H9 (cell line): ENCODE measurements around the gene ITPKA. TPM values are rescaled to one million over a fixed set of nuclear protein-coding genes. Genes with fewer than 3 reads are reported as not detected.

Experiments
- DNase-seq: peaks from one replicate; pipeline ENCODE4 v3.0.0-alpha.2; 2017
- H2AFZ ChIP-seq: one replicate; pipeline ENCODE4 v1.6.1; 2013; ENCODE audit warnings: mild to moderate bottlenecking, low read length, control low read depth, moderate library complexity
- H2AK5ac ChIP-seq: 2 replicates; pipeline ENCODE4 v1.6.1; 2013; ENCODE audit warnings: low read length, control low read depth, mixed read lengths; ENCODE audit not compliant: insufficient read length
- H2BK120ac ChIP-seq: one replicate; pipeline ENCODE4 v1.6.1; 2013; ENCODE audit warnings: low read depth, mild to moderate bottlenecking, low read length, control low read depth, inconsistent platforms; ENCODE audit not compliant: poor library complexity, severe bottlenecking
- H2BK12ac ChIP-seq: 2 replicates; pipeline ENCODE4 v1.6.1; 2013; ENCODE audit warnings: low read length, control low read depth, mixed read lengths, low read depth; ENCODE audit not compliant: insufficient read length
- H2BK15ac ChIP-seq: 2 replicates; pipeline ENCODE4 v1.6.1; 2013; ENCODE audit warnings: low read depth, low read length, control low read depth
- H2BK20ac ChIP-seq: one replicate; pipeline ENCODE4 v1.6.1; 2013; ENCODE audit warnings: low read depth, mild to moderate bottlenecking, low read length, control low read depth, inconsistent platforms; ENCODE audit not compliant: poor library complexity, severe bottlenecking
- H2BK5ac ChIP-seq: 2 replicates; pipeline ENCODE4 v1.6.1; 2013; ENCODE audit warnings: low read length, control low read depth, mixed read lengths; ENCODE audit not compliant: insufficient read length
- H3K14ac ChIP-seq: 2 replicates; pipeline ENCODE4 v1.6.1; 2013; ENCODE audit warnings: low read length, control low read depth; ENCODE audit not compliant: insufficient read depth
- H3K18ac ChIP-seq: 2 replicates; pipeline ENCODE4 v1.6.1; 2013; ENCODE audit warnings: low read depth, mild to moderate bottlenecking, mixed read lengths, low read length, control low read depth; ENCODE audit not compliant: insufficient read length
- H3K23ac ChIP-seq: 2 replicates; pipeline ENCODE4 v1.6.1; 2013; ENCODE audit warnings: low read length, control low read depth, mixed read lengths, low read depth; ENCODE audit not compliant: insufficient read length
- H3K23me2 ChIP-seq: 2 replicates; pipeline ENCODE4 v1.6.1; 2013; ENCODE audit warnings: low read depth, mild to moderate bottlenecking, mixed read lengths, low read length, control low read depth; ENCODE audit not compliant: insufficient read length, poor library complexity, severe bottlenecking
- H3K27ac ChIP-seq: 2 replicates; pipeline ENCODE4 v1.5.1; 2013; ENCODE audit warnings: low read length, control low read depth, mixed read lengths, low read depth; ENCODE audit not compliant: insufficient read length
- H3K27me3 ChIP-seq: 2 replicates; pipeline ENCODE4 v1.6.1; 2013; ENCODE audit warnings: low read length, control low read depth, inconsistent platforms; ENCODE audit not compliant: insufficient read depth
- H3K4ac ChIP-seq: 2 replicates; pipeline ENCODE4 v1.6.1; 2013; ENCODE audit warnings: low read depth, mild to moderate bottlenecking, control low read depth, inconsistent platforms, low read length, moderate library complexity
- H3K4me1 ChIP-seq: 2 replicates; pipeline ENCODE4 v1.6.1; 2013; ENCODE audit warnings: low read length, control low read depth, inconsistent platforms; ENCODE audit not compliant: insufficient read depth
- H3K4me2 ChIP-seq: 2 replicates; pipeline ENCODE4 v1.6.1; 2013; ENCODE audit warnings: low read length, control low read depth, mixed read lengths; ENCODE audit not compliant: insufficient read length, insufficient read depth
- H3K56ac ChIP-seq: 2 replicates; pipeline ENCODE4 v1.6.1; 2013; ENCODE audit warnings: low read depth, mild to moderate bottlenecking, mixed read lengths, low read length, control low read depth; ENCODE audit not compliant: insufficient read length
- H3K79me1 ChIP-seq: 2 replicates; pipeline ENCODE4 v1.6.1; 2013; ENCODE audit warnings: low read depth, mild to moderate bottlenecking, moderate library complexity, low read length, control low read depth, inconsistent platforms; ENCODE audit not compliant: insufficient read depth, poor library complexity, severe bottlenecking
- H3K79me2 ChIP-seq: 2 replicates; pipeline ENCODE4 v1.6.1; 2013; ENCODE audit warnings: low read length, control low read depth, inconsistent platforms; ENCODE audit not compliant: insufficient read depth
- H3K9ac ChIP-seq: 2 replicates; pipeline ENCODE4 v1.6.1; 2013; ENCODE audit warnings: low read length, control low read depth, mixed read lengths; ENCODE audit not compliant: insufficient read length; ENCODE audit errors: extremely low read depth
- H3K9me3 ChIP-seq: one replicate; pipeline ENCODE4 v1.6.1; 2013; ENCODE audit warnings: low read depth, low read length, inconsistent platforms; ENCODE audit not compliant: control insufficient read depth
- H3T11ph ChIP-seq: one replicate; pipeline ENCODE4 v1.6.1; 2013; ENCODE audit warnings: mild to moderate bottlenecking, low read length, control low read depth, inconsistent platforms
- H4K20me1 ChIP-seq: one replicate; pipeline ENCODE4 v1.6.1; 2013; ENCODE audit not compliant: control insufficient read depth, insufficient read length, insufficient read depth
- H4K5ac ChIP-seq: 2 replicates; pipeline ENCODE4 v1.6.1; 2013; ENCODE audit warnings: low read depth, mild to moderate bottlenecking, mixed read lengths, low read length, control low read depth; ENCODE audit not compliant: insufficient read length
- H4K8ac ChIP-seq: replicated peaks from 2 replicates; pipeline ENCODE4 v1.6.1; 2013; ENCODE audit warnings: low read length, control low read depth, mixed read lengths, low read depth; ENCODE audit not compliant: insufficient read length
- H4K91ac ChIP-seq: 2 replicates; pipeline ENCODE4 v1.6.1; 2013; ENCODE audit warnings: low read depth, mild to moderate bottlenecking, moderate library complexity, mixed read lengths, low read length, control low read depth; ENCODE audit not compliant: insufficient read length
- H3K27ac Mint-ChIP-seq, 3 experiments: 2 replicates in 2 of 3; 3 replicates in 1 of 3; pipeline ENCODE4 v1.8.0; 2020 to 2021; ENCODE audit warnings: mixed read lengths in 3 of 3, mild to moderate bottlenecking in 1 of 3, moderate library complexity in 1 of 3
- H3K27me3 Mint-ChIP-seq: 2 replicates; pipeline ENCODE4 v1.8.0; 2021; ENCODE audit warnings: low read depth, mild to moderate bottlenecking, moderate library complexity, mixed read lengths
- H3K36me3 Mint-ChIP-seq, 3 experiments: 2 replicates in 2 of 3; 3 replicates in 1 of 3; pipeline ENCODE4 v1.8.0; 2020 to 2021; ENCODE audit warnings: low read depth in 3 of 3, mixed read lengths in 3 of 3; ENCODE audit not compliant: insufficient read depth in 1 of 3
- H3K4me1 Mint-ChIP-seq, 2 experiments: 2 replicates each; pipeline ENCODE4 v1.8.0; 2020; ENCODE audit warnings: mixed read lengths in 2 of 2
- H3K4me3 Mint-ChIP-seq, 2 experiments: 2 replicates in 1 of 2; 3 replicates in 1 of 2; pipeline ENCODE4 v1.8.0; 2020 to 2021; ENCODE audit warnings: mild to moderate bottlenecking in 2 of 2, mixed read lengths in 2 of 2, moderate library complexity in 1 of 2
- H3K9me3 Mint-ChIP-seq, 2 experiments: 2 replicates in 1 of 2; 3 replicates in 1 of 2; pipeline ENCODE4 v1.8.0; 2020; ENCODE audit warnings: mild to moderate bottlenecking in 2 of 2, mixed read lengths in 2 of 2, moderate library complexity in 1 of 2
- WGBS: extraction: QIAGEN DNeasy Blood & Tissue Kit; methylation state at CpG from one replicate; pipeline ENCODE4 v1.1.7; 2013; ENCODE audit warnings: missing lambda C conversion rate, low lambda C conversion rate, mixed read lengths; ENCODE audit not compliant: insufficient read length; ENCODE audit errors: extremely low coverage; 5-methylcytosine and 5-hydroxymethylcytosine counted together
- total RNA-seq: library from RNA; stranded (reverse); gene quantifications from 2 replicates; pipeline ENCODE4 v1.2.1, GENCODE V29; 2021
- TF ChIP-seq, protein P1 (sequence below): fragments of 200-600 bp; sonication (generic); conservative IDR thresholded peaks from 3 replicates; pipeline ENCODE4 v1.8.0; 2021; ENCODE audit warnings: antibody characterized with exemption, mild to moderate bottlenecking

ITPKA gene
- total RNA-seq, 1 experiment from 2014 or later = 0.77 TPM

- Histone ChIP-seq H3T11ph (no peak overlapping the region), H2AFZ (no peak overlapping the region), H2BK20ac (no peak overlapping the region), H4K5ac (no peak overlapping the region), H3K23ac (no peak overlapping the region), H3K27ac (no peak overlapping the region), H2BK5ac (no peak overlapping the region), H2BK120ac (no peak overlapping the region), H4K91ac (no peak overlapping the region), H3K4me1 (no peaks in the 10 kb centered on the region), H3K27me3 (peaks cover 93% of the 10 kb centered on the region), H2BK15ac (no peak overlapping the region), H4K20me1 (no peaks in the 10 kb centered on the region), H3K79me2 (no peaks in the 10 kb centered on the region), H2AK5ac (no peak overlapping the region), H3K9me3 (no peaks in the 10 kb centered on the region), H3K79me1 (no peaks in the 10 kb centered on the region), H3K4me2 (no peak overlapping the region), H3K4ac (no peak overlapping the region), H3K23me2 (peaks cover 14% of the 10 kb centered on the region), H3K56ac (no peak overlapping the region), H4K8ac (no peak overlapping the region), H2BK12ac (no peak overlapping the region), H3K14ac (no peak overlapping the region), H3K9ac (no peak overlapping the region), H3K18ac (no peak overlapping the region)
- Mint-ChIP-seq H3K9me3 (no peaks in the 10 kb centered on the region; a peak in 1 of 5 replicates), H3K36me3 (peaks cover 0 to 4% (median 0%) of the 10 kb centered on the region in 3 experiments; a peak in 1 of 7 replicates), H3K27me3 (peaks cover 100% of the 10 kb centered on the region), H3K4me1 (peaks cover 6 to 26% of the 10 kb centered on the region in 2 experiments), H3K27ac (no peak overlapping the region), H3K4me3 (no peak overlapping the region)
- TF ChIP-seq, protein P1, sequence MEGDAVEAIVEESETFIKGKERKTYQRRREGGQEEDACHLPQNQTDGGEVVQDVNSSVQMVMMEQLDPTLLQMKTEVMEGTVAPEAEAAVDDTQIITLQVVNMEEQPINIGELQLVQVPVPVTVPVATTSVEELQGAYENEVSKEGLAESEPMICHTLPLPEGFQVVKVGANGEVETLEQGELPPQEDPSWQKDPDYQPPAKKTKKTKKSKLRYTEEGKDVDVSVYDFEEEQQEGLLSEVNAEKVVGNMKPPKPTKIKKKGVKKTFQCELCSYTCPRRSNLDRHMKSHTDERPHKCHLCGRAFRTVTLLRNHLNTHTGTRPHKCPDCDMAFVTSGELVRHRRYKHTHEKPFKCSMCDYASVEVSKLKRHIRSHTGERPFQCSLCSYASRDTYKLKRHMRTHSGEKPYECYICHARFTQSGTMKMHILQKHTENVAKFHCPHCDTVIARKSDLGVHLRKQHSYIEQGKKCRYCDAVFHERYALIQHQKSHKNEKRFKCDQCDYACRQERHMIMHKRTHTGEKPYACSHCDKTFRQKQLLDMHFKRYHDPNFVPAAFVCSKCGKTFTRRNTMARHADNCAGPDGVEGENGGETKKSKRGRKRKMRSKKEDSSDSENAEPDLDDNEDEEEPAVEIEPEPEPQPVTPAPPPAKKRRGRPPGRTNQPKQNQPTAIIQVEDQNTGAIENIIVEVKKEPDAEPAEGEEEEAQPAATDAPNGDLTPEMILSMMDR = no peak
- no peak for DNase-seq
- WGBS = no CpG with 5 or more reads among the region's 6 CpGs
These were observed 5.6 kb downstream of the ITPKA start for GRCh38 chr15:41499109-41499851.
